CD14-positive monocyte (primary cell): ENCODE data around the gene ATP2C2. TPM values are rescaled to one million over a fixed set of nuclear protein-coding genes. Genes with fewer than 3 reads are reported as not detected.

ENCODE experiments used
- DNase-seq, 3 donors: peaks; one replicate each; pipeline ENCODE4 v3.0.0-alpha.2; 2011 to 2022
- H2AFZ ChIP-seq: 2 replicates; pipeline ENCODE4 v1.6.0; 2012; ENCODE audit warnings: mild to moderate bottlenecking, low read depth, low read length, inconsistent platforms; ENCODE audit not compliant: insufficient read depth, poor library complexity, severe bottlenecking
- H3K27ac ChIP-seq, 2 donors: 1 replicate in 1 of 2; 2 replicates in 1 of 2; pipeline ENCODE4 v1.5.1; 2012 to 2013; ENCODE audit warnings: low read length in 2 of 2, control low read depth in 1 of 2, inconsistent platforms in 1 of 2, low read depth in 1 of 2, mild to moderate bottlenecking in 1 of 2
- H3K27me3 ChIP-seq, 2 donors: one replicate each; pipeline versions ENCODE4 v1.6.0 to v1.6.1; 2011 to 2013; ENCODE audit warnings: low read length in 2 of 2; ENCODE audit not compliant: control insufficient read depth in 2 of 2, insufficient read depth in 2 of 2
- H3K36me3 ChIP-seq, 2 donors: replicated peaks in 1 of 2; 1 replicate in 1 of 2; 2 replicates in 1 of 2; pipeline versions ENCODE4 v1.5.1 to v1.6.1; 2012 to 2013; ENCODE audit warnings: low read length in 2 of 2, control low read depth in 1 of 2, inconsistent platforms in 1 of 2, mild to moderate bottlenecking in 1 of 2; ENCODE audit not compliant: insufficient read depth in 2 of 2, control insufficient read depth in 1 of 2
- H3K4me1 ChIP-seq, 2 donors: 1 replicate in 1 of 2; 2 replicates in 1 of 2; pipeline versions ENCODE4 v1.5.1 to v1.6.1; 2012 to 2013; ENCODE audit warnings: low read length in 2 of 2, control low read depth in 1 of 2, inconsistent platforms in 1 of 2, mild to moderate bottlenecking in 1 of 2, moderate library complexity in 1 of 2; ENCODE audit not compliant: insufficient read depth in 2 of 2, control insufficient read depth in 1 of 2
- H3K4me2 ChIP-seq: replicated peaks from 2 replicates; pipeline ENCODE3; 2012; ENCODE audit warnings: low read length, moderate library complexity, mild to moderate bottlenecking; ENCODE audit not compliant: poor library complexity, severe bottlenecking; ENCODE audit errors: extremely low read depth
- H3K4me3 ChIP-seq, 3 experiments: fragments of 200-600 bp in 1 of 3; sonication (generic) in 1 of 3; replicated peaks in 1 of 3; 1 replicate in 2 of 3; 2 replicates in 1 of 3; pipeline ENCODE4 v1.5.1; 2011 to 2013; ENCODE audit warnings: low read length in 3 of 3, mild to moderate bottlenecking in 3 of 3, control low read depth in 2 of 3, low read depth in 2 of 3, inconsistent platforms in 1 of 3, moderate library complexity in 1 of 3
- H3K79me2 ChIP-seq: 2 replicates; pipeline ENCODE4 v1.6.0; 2012; ENCODE audit warnings: mild to moderate bottlenecking, control low read depth, inconsistent platforms, low read length, moderate library complexity; ENCODE audit not compliant: insufficient read depth
- H3K9ac ChIP-seq: 2 replicates; pipeline ENCODE4 v1.6.0; 2017; ENCODE audit warnings: low read length, mild to moderate bottlenecking; ENCODE audit not compliant: insufficient read depth, poor library complexity, severe bottlenecking
- H3K9me3 ChIP-seq, 2 donors: replicated peaks in 1 of 2; 1 replicate in 1 of 2; 2 replicates in 1 of 2; pipeline versions ENCODE4 v1.5.1 to v1.6.1; 2012 to 2013; ENCODE audit warnings: low read length in 2 of 2, control low read depth in 1 of 2; ENCODE audit not compliant: control insufficient read depth in 1 of 2, insufficient read depth in 1 of 2
- H4K20me1 ChIP-seq: 2 replicates; pipeline ENCODE4 v1.6.0; 2012; ENCODE audit warnings: mild to moderate bottlenecking, low read length, control low read depth, moderate library complexity; ENCODE audit not compliant: insufficient read depth
- H3K27ac Mint-ChIP-seq, 7 donors: one replicate each; pipeline ENCODE4 v1.8.0; 2020; ENCODE audit warnings: mild to moderate bottlenecking in 7 of 7, mixed read lengths in 7 of 7, moderate library complexity in 6 of 7, inconsistent platforms in 2 of 7
- H3K27me3 Mint-ChIP-seq, 3 donors: one replicate each; pipeline ENCODE4 v1.8.0; 2021 to 2022; ENCODE audit warnings: low read depth in 3 of 3, mild to moderate bottlenecking in 3 of 3, mixed read lengths in 3 of 3, moderate library complexity in 3 of 3, inconsistent platforms in 1 of 3
- H3K36me3 Mint-ChIP-seq, 2 donors: one replicate each; pipeline ENCODE4 v1.8.0; 2020; ENCODE audit warnings: mixed read lengths in 2 of 2, inconsistent platforms in 1 of 2, mild to moderate bottlenecking in 1 of 2
- H3K4me1 Mint-ChIP-seq: one replicate; pipeline ENCODE4 v1.8.0; 2020; ENCODE audit warnings: mild to moderate bottlenecking, mixed read lengths
- H3K4me3 Mint-ChIP-seq, 2 donors: one replicate each; pipeline ENCODE4 v1.8.0; 2020; ENCODE audit warnings: mild to moderate bottlenecking in 2 of 2, mixed read lengths in 2 of 2, moderate library complexity in 1 of 2
- H3K9me3 Mint-ChIP-seq, 7 donors: one replicate each; pipeline ENCODE4 v1.8.0; 2020 to 2022; ENCODE audit warnings: mixed read lengths in 7 of 7, mild to moderate bottlenecking in 6 of 7, moderate library complexity in 6 of 7, inconsistent platforms in 2 of 7
- WGBS: methylation state at CpG from one replicate; pipeline ENCODE4 v1.1.5; 2013; ENCODE audit warnings: missing lambda C conversion rate; ENCODE audit not compliant: insufficient coverage; 5-methylcytosine and 5-hydroxymethylcytosine counted together
- intact Hi-C, 2 donors: fragments of 100-400 bp; cut with micrococcal nuclease; formaldehyde crosslinking; loops; one replicate each; pipeline versions ENCODE4 v1.15.0 to v1.15.1; 2023
- polyA plus RNA-seq, 3 donors: library from polyadenylated mRNA; depleted of rRNA in 1 of 3; unstranded in 2 of 3; stranded (reverse) in 1 of 3; fragments of 300-500 nt in 2 of 3; fragments of >200 nt in 1 of 3; fragmentation: Illumina TruSeq in 2 of 3; gene quantifications; 1 replicate in 2 of 3; 2 replicates in 1 of 3; pipeline ENCODE4 v1.2.3, GENCODE V29; 2012 to 2021
- TF ChIP-seq, protein P1 (sequence below): fragments of 200-600 bp; IDR thresholded peaks from one replicate; pipeline ENCODE4 v1.8.0; 2022; ENCODE audit warnings: antibody characterized with exemption, mild to moderate bottlenecking

The ATP2C2 gene
- polyA plus RNA-seq, 3 donors = 0.05 TPM; not detected in 2

DNA sequence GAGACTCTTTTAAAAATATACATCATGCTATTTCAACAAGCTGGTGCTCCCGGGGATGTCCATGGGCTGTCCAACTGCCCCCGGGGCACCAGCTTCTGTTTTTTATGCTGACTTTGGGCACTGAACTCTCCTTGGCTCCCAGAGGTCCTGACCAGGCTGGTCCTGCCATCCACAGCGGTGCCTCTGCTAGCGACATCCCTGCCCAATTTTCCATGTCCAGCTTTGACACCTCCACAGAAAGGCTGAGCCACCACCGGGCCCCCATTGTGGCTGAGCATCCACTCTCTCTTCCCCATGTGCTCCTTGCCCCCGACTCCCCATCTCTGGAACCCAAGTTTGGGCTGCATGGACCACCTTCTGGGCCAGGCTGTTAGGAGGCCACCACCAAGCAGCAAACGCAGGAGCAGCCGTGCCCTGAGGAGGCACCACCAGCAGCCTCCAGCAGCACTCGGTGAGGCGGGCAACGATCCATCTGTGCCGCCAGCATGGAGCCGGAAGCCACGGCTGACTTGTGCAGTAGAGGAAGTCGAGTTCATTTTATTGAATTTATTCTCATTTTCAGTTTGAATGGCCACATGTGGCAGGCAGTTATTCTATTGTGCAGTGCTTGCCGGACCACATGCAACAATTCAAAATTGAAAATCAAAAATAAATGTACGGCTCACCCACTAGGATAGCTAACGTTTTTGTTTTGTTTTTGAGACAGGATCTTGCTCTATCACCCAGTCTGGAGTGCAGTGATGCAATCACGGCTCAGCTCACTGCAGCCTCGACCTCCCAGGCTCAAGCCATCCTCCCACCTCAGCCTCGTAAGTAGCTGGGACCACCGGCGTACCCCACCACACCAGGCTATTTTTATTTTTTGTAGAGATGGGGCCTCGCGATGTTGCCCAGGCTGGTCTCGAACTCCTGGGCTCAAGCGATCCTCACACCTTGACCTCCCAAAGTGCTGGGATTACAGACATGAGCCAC, 139.0 kb downstream of the ATP2C2 start:
- Histone ChIP-seq H3K27me3 (no peaks in the 10 kb centered on the region), H3K36me3 (no peaks in the 10 kb centered on the region), H3K4me1 (peaks cover 45 to 53% of the 10 kb centered on the region in 2 donors), H3K4me2 (peak overlapping the region; percentile 58), H3K4me3 (peak overlapping the region in 1 of 3 experiments; percentile 39), H3K79me2 (no peaks in the 10 kb centered on the region), H3K27ac (peak overlapping the region in 1 of 2 donors; percentile 22), H3K9ac (no peak overlapping the region), H2AFZ (peak overlapping the region; percentile 59), H4K20me1 (peaks cover 19% of the 10 kb centered on the region), H3K9me3 (no peaks in the 10 kb centered on the region)
- Mint-ChIP-seq H3K9me3 (no peaks in the 10 kb centered on the region), H3K27me3 (peaks cover 0 to 6% (median 0%) of the 10 kb centered on the region in 3 donors), H3K4me3 (peak overlapping the region in 1 of 2 donors; percentile 82), H3K27ac (peak overlapping the region in 5 of 7 donors; percentile 1 to 82 (median 70)), H3K36me3 (peaks cover 0 to 3% of the 10 kb centered on the region in 2 donors), H3K4me1 (peaks cover 34% of the 10 kb centered on the region)
- TF ChIP-seq, protein P1, sequence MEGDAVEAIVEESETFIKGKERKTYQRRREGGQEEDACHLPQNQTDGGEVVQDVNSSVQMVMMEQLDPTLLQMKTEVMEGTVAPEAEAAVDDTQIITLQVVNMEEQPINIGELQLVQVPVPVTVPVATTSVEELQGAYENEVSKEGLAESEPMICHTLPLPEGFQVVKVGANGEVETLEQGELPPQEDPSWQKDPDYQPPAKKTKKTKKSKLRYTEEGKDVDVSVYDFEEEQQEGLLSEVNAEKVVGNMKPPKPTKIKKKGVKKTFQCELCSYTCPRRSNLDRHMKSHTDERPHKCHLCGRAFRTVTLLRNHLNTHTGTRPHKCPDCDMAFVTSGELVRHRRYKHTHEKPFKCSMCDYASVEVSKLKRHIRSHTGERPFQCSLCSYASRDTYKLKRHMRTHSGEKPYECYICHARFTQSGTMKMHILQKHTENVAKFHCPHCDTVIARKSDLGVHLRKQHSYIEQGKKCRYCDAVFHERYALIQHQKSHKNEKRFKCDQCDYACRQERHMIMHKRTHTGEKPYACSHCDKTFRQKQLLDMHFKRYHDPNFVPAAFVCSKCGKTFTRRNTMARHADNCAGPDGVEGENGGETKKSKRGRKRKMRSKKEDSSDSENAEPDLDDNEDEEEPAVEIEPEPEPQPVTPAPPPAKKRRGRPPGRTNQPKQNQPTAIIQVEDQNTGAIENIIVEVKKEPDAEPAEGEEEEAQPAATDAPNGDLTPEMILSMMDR = no peak
- 35% methylated on average over 17 of the region's 27 CpGs for whole genome bisulfite sequencing
- peak in 1 of 3 donors; percentile 53 for DNase-seq
- intact Hi-C loops = loop anchor here in 1 of 2 donors (10.0 kb wide), 2 partner anchors 232 to 542 kb away; partner anchors contain the start of gene NECAB2

DNA sequence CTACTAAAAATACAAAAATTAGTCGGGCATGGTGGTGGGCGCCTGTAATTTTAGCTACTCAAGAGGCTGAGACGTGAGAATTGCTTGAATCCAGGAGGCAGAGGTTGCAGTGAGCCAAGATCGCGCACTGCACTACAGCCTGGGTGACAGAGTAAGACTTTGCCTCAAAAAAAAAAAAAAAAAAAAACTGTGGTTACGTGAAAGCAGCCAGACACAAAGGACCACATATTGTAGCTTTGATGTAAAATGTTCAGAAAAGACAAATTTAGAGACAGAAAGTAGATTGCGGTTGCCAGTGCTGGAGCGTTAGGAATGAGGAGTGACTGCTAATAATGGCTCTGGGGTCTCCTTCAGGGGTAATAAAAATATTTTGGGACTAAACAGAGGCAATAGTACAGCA, 140.2 kb downstream of the ATP2C2 start:
- peaks cover 33% of the 10 kb centered on the region for H3K4me1 Mint-ChIP-seq
- H3K36me3 Mint-ChIP-seq = no peaks in the 10 kb centered on the region
- 92% methylated on average over 3 of the region's 8 CpGs for WGBS
- Histone ChIP-seq H3K9me3 (no peaks in the 10 kb centered on the region), H3K27me3 (no peaks in the 10 kb centered on the region), H3K36me3 (no peaks in the 10 kb centered on the region), H3K79me2 (no peaks in the 10 kb centered on the region), H3K4me1 (peaks cover 45 to 53% of the 10 kb centered on the region in 2 donors), H3K9ac (no peak overlapping the region), H3K4me2 (no peak overlapping the region), H2AFZ (no peak overlapping the region), H3K27ac (no peak overlapping the region), H3K4me3 (no peak overlapping the region), H4K20me1 (peaks cover 19% of the 10 kb centered on the region)
- DNase-seq = no peak
- no peaks in the 10 kb centered on the region for H3K9me3 Mint-ChIP-seq
- no peak overlapping the region for H3K27ac Mint-ChIP-seq
- intact Hi-C loops = loop anchor here in 1 of 2 donors (10.0 kb wide), 2 partner anchors 234 to 544 kb away; partner anchors contain the start of gene NECAB2
- no peak overlapping the region for H3K4me3 Mint-ChIP-seq
- H3K27me3 Mint-ChIP-seq = peaks cover 0 to 8% (median 0%) of the 10 kb centered on the region in 3 donors
- TF ChIP-seq, protein P1 = no peak
